Gastrocnemius medialis (tissue), 4 donors: Measurements from ENCODE around the gene ANXA3.

Experiments used
- CTCF ChIP-seq, 5 experiments: fragments of 450-650 bp in 3 of 5; fragments of 200-600 bp in 2 of 5; sonication (generic) in 2 of 5; IDR thresholded peaks in 4 of 5; conservative IDR thresholded peaks in 1 of 5; 1 replicate in 4 of 5; 2 replicates in 1 of 5; pipeline ENCODE4 v1.5.1; 2016 to 2019; ENCODE audit warnings: antibody characterized with exemption in 5 of 5, mild to moderate bottlenecking in 3 of 5, moderate library complexity in 3 of 5
- POLR2A ChIP-seq, 2 donors: fragments of 450-650 bp; IDR thresholded peaks; one replicate each; pipeline ENCODE4 v1.6.1; 2017; ENCODE audit warnings: antibody characterized with exemption in 2 of 2, mild to moderate bottlenecking in 2 of 2, moderate library complexity in 2 of 2

- TF ChIP-seq CTCF (IDR thresholded peaks at IDR 0.05 in 4 of 5, conservative IDR thresholded peaks at IDR 0.05 in 1 of 5): no peak
- no peak for TF ChIP-seq POLR2A (IDR thresholded peaks at IDR 0.05)
These were observed 9.2 kb upstream of the ANXA3 start for GRCh38 chr4:78542373-78542772.
